ENCODE data around the gene SCAMP2. TPM values are rescaled to one million over a fixed set of nuclear protein-coding genes. Genes with fewer than 3 reads are reported as not detected.
A peak's percentile ranks its signal among the peaks of the same experiment; 100 is the strongest.

SCAMP2 gene
- total and polyA plus RNA-seq, 2 donors (not counting 1 experiment from before 2014, with no cell fraction given), result 85.1 to 105 TPM

- Histone ChIP-seq H3K9ac (ENCODE audit: low read length) (peak overlapping the region; percentile 26), H3K4me1 (ENCODE audit: control insufficient read depth in 2 of 2, insufficient read depth in 2 of 2, low read length in 2 of 2) (peaks cover 50 to 65% of the 10 kb centered on the region in 2 donors), H2AFZ (ENCODE audit: insufficient read depth, low read depth, low read length, poor library complexity, severe bottlenecking) (no peak overlapping the region), H4K20me1 (ENCODE audit: control insufficient read depth, insufficient read depth, low read length, poor library complexity, severe bottlenecking) (peaks cover 68% of the 10 kb centered on the region), H3K27me3 (replicated peaks in 1 of 4; ENCODE audit: control extremely low read depth in 1 of 4, control insufficient read depth in 3 of 4, insufficient read depth in 4 of 4, low read length in 3 of 4) (no peaks in the 10 kb centered on the region), H3K79me2 (ENCODE audit: control insufficient read depth, insufficient read depth, low read length) (peaks cover 82% of the 10 kb centered on the region), H3K9me3 (ENCODE audit: control extremely low read depth in 1 of 3, control insufficient read depth in 2 of 3, insufficient read depth in 1 of 3, low read length in 2 of 3) (no peaks in the 10 kb centered on the region), H3K27ac (ENCODE audit: low read length in 2 of 2) (peak overlapping the region; percentile 41 to 68), H3K36me3 (replicated peaks in 1 of 2; ENCODE audit: control extremely low read depth in 1 of 2, control insufficient read depth in 1 of 2, extremely low read depth in 1 of 2, insufficient read depth in 2 of 2, low read length in 1 of 2) (peaks cover 0 to 18% of the 10 kb centered on the region in 2 experiments), H3K4me2 (replicated peaks; ENCODE audit: low read depth, low read length, poor library complexity, severe bottlenecking) (peak overlapping the region; percentile 55), H3K4me3 (ENCODE audit: control extremely low read depth in 1 of 5, extremely low read depth in 1 of 5, insufficient read depth in 1 of 5, low read depth in 2 of 5, low read length in 4 of 5) (peak overlapping the region in 1 of 5 experiments; percentile 12)
- H3K27ac Mint-ChIP-seq, result peak overlapping the region; percentile 70
- POLR2A ChIA-PET, result interaction anchor here (0.6 to 1.2 kb wide), 4 partner anchors 10 to 92 kb away, joined by 3 to 5 read pairs (median 4); partner anchors contain the start of gene ULK3
- H3K4me1 Mint-ChIP-seq, result peaks cover 70% of the 10 kb centered on the region
- DNase-seq (peak; percentile 63), ATAC-seq (ENCODE audit: low read depth) (no peak)
- H3K27me3 Mint-ChIP-seq, result no peaks in the 10 kb centered on the region
- intact Hi-C loops (cut with micrococcal nuclease), result no loop called here
- H3K4me3 Mint-ChIP-seq, result peak overlapping the region; percentile 75
- CTCF ChIA-PET, result interaction anchor here (0.7 to 7.3 kb wide), 9 partner anchors 11 to 101 kb away, joined by 3 to 40 read pairs (median 3); partner anchors contain the start of gene ULK3
- no peak for TF ChIP-seq EZH2 (IDR thresholded peaks at IDR 0.05; ENCODE audit: borderline replicate concordance, insufficient read depth, low read depth, low read length, poor library complexity, severe bottlenecking)
- TF ChIP-seq, protein P1, sequence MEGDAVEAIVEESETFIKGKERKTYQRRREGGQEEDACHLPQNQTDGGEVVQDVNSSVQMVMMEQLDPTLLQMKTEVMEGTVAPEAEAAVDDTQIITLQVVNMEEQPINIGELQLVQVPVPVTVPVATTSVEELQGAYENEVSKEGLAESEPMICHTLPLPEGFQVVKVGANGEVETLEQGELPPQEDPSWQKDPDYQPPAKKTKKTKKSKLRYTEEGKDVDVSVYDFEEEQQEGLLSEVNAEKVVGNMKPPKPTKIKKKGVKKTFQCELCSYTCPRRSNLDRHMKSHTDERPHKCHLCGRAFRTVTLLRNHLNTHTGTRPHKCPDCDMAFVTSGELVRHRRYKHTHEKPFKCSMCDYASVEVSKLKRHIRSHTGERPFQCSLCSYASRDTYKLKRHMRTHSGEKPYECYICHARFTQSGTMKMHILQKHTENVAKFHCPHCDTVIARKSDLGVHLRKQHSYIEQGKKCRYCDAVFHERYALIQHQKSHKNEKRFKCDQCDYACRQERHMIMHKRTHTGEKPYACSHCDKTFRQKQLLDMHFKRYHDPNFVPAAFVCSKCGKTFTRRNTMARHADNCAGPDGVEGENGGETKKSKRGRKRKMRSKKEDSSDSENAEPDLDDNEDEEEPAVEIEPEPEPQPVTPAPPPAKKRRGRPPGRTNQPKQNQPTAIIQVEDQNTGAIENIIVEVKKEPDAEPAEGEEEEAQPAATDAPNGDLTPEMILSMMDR (IDR thresholded peaks at IDR 0.05), result no peak
- 14% methylated on average over 5 of the region's 6 CpGs for WGBS (ENCODE audit: insufficient coverage)
- no peaks in the 10 kb centered on the region for H3K9me3 Mint-ChIP-seq (ENCODE audit: insufficient read depth)
These were observed 3.3 kb downstream of the SCAMP2 start for GRCh38 chr15:74869726-74870407.

DNA sequence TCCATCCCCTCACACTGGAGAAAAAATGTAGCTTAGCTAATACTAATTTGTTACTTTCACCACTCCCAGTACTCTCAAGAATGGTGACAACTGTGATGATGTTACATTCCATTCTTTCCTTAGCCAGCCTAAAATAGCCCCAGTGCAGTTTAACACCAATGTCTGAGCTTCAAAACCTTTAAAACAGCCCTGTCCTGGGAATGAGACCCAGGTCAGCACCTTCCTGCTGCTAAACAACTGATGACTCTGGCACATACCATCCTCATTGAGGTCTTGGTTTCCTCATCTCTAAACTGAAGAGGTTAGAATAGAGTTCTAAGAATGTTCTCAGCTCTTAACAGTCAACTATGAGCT is 3.8 kb downstream of the SCAMP2 start:
- POLR2A ChIA-PET, result interaction anchor here (0.6 to 1.2 kb wide), 4 partner anchors 10 to 27 kb away, joined by 3 to 7 read pairs (median 4); partner anchors contain the start of gene ULK3
- Histone ChIP-seq H3K9me3 (ENCODE audit: control extremely low read depth in 1 of 3, control insufficient read depth in 2 of 3, insufficient read depth in 1 of 3, low read length in 2 of 3) (no peaks in the 10 kb centered on the region), H4K20me1 (ENCODE audit: control insufficient read depth, insufficient read depth, low read length, poor library complexity, severe bottlenecking) (peaks cover 73% of the 10 kb centered on the region), H3K36me3 (replicated peaks in 1 of 2; ENCODE audit: control extremely low read depth in 1 of 2, control insufficient read depth in 1 of 2, extremely low read depth in 1 of 2, insufficient read depth in 2 of 2, low read length in 1 of 2) (peaks cover 0 to 18% of the 10 kb centered on the region in 2 experiments), H3K79me2 (ENCODE audit: control insufficient read depth, insufficient read depth, low read length) (peaks cover 87% of the 10 kb centered on the region), H3K4me2 (replicated peaks; ENCODE audit: low read depth, low read length, poor library complexity, severe bottlenecking) (peak overlapping the region; percentile 55), H2AFZ (ENCODE audit: insufficient read depth, low read depth, low read length, poor library complexity, severe bottlenecking) (no peak overlapping the region), H3K9ac (ENCODE audit: low read length) (no peak overlapping the region), H3K27ac (ENCODE audit: low read length in 2 of 2) (peak overlapping the region; percentile 11 to 68), H3K27me3 (replicated peaks in 1 of 4; ENCODE audit: control extremely low read depth in 1 of 4, control insufficient read depth in 3 of 4, insufficient read depth in 4 of 4, low read length in 3 of 4) (no peaks in the 10 kb centered on the region), H3K4me1 (ENCODE audit: control insufficient read depth in 2 of 2, insufficient read depth in 2 of 2, low read length in 2 of 2) (peaks cover 50 to 65% of the 10 kb centered on the region in 2 donors), H3K4me3 (ENCODE audit: control extremely low read depth in 1 of 5, extremely low read depth in 1 of 5, insufficient read depth in 1 of 5, low read depth in 2 of 5, low read length in 4 of 5) (no peak overlapping the region)
- ATAC-seq (ENCODE audit: low read depth) (no peak), DNase-seq (no peak)
- CTCF ChIA-PET, result interaction anchor here (0.5 to 7.3 kb wide), 6 partner anchors 10 to 100 kb away, joined by 3 to 40 read pairs (median 6); no protein-coding TSS in a partner anchor
- intact Hi-C loops (cut with micrococcal nuclease), result no loop called here
- peaks cover 73% of the 10 kb centered on the region for H3K4me1 Mint-ChIP-seq
- H3K27ac Mint-ChIP-seq, result peak overlapping the region; percentile 70
- H3K4me3 Mint-ChIP-seq, result peak overlapping the region; percentile 75
- no peaks in the 10 kb centered on the region for H3K27me3 Mint-ChIP-seq
- H3K9me3 Mint-ChIP-seq (ENCODE audit: insufficient read depth), result no peaks in the 10 kb centered on the region
- TF ChIP-seq EZH2 (IDR thresholded peaks at IDR 0.05; ENCODE audit: borderline replicate concordance, insufficient read depth, low read depth, low read length, poor library complexity, severe bottlenecking), result no peak
- TF ChIP-seq, protein P1 (IDR thresholded peaks at IDR 0.05), result no peak

Data from B cell (primary cell).